NK-92 (cell line): Measurements from ENCODE around the gene PCDHGC5.

ENCODE experiments used
- DNase-seq: peaks from one replicate; lab custom pipeline; 2025; ENCODE audit not compliant: unreplicated experiment; lab: John Stamatoyannopoulos, UW

Gene PCDHGC5

GRCh38 chr5:141488591-141489561 lies at the start of gene PCDHGC5:
PCDHGC5 (plus strand) TSS chr5:141489081; CDS start chr5:141489241, 160 bp downstream.
- no peak for DNase-seq

DNA sequence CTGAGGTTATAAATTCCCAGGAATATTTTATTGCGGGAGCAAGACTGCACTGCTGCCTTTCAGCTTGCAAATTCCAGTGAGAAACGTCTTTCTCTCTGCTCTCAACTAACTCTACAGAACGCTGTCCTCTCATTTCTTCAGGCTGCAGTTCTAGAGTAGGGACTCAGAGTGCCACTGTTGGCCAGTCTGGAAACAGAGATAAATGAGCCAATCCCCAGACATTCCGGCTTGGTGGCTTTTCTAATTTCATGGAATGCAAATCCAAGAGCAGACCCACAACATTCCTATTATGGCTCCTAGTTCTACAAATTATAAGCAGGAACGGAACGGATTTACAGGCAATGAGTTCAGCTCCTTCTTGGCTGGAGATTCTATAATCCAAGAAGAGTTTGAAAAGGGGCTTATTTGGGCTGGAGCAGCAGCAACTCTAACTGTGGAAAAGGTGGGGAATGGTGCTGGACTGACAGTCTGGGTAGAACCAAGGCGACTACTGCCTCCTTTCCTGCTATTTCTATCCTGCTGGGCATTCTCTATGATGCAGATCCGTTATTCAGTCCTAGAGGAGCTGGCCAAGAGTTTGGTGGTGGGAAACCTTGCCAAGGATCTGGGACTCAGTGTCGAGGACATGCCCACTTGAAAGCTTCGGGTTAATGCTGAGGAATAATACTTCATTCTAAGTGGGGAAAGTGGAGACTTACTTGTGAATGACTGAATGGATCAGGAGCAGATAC lies 49.3 kb upstream of the PCDHGC5 start:
- DNase-seq: no peak

GRCh38 chr5:141440341-141440740 lies 48.5 kb upstream of the PCDHGC5 start:
- no peak for DNase-seq

DNA sequence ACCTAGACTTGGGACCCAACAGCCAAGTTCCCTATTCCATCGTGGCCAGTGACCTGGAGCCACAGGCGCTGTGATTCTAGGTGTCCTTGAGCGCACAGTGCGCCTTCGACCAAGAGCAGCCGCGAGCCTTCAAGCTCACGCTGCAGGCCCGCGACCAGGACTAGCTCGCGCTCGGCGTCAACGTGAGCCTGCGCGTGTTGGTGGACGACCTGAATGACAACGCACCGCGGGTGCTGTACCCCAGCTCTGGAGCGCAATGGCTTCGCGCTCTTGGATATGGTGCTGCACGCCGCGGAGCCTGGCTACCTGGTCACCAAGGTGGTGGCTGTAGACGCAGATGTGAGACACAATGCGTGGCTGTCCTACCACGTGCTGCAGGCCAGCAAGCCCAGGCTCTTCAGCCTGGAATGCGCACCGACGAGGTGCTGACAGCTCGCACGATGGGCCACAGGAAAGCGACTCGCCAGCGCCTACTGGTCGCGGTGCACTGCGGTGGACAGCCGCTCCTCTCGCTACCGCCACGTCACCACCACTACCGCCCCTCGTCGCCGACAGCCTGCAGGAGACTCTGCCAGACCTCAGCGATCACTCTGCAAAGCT lies 47.2 kb upstream of the PCDHGC5 start:
- DNase-seq: no peak

- DNase-seq: no peak
Measured at GRCh38 chr5:141465351-141465750, 23.5 kb upstream of the PCDHGC5 start.

DNA sequence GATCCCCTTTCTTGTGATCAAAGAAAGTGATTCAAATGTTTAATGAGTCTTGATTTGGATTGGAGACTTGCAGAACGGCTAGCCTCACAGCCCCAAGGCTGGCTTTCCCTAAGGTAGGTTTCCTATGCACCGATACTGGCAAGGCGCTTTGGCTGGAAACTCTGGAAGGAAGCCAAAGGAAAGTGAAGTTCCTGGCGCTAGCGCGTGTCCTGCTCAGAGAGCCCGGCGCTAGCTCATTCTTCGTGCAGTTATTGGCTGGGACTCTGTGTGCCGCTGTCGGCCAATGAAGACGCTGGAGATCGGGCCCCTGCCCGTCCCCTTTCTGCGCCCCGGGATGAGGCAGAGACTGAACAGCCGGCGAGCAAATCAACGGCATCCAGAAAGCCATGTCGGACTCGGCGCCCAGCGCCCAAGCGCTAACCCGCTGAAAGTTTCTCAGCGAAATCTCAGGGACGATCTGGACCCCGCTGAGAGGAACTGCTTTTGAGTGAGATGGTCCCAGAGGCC lies 13.2 kb upstream of the PCDHGC5 start, which contains the start of gene PCDHGC3:
Gene PCDHGC3 (plus strand): TSS at position 342 of the 507 bp plus-strand sequence. CDS start 151 bp downstream, at position 493.
- DNase-seq: no peak

DNA sequence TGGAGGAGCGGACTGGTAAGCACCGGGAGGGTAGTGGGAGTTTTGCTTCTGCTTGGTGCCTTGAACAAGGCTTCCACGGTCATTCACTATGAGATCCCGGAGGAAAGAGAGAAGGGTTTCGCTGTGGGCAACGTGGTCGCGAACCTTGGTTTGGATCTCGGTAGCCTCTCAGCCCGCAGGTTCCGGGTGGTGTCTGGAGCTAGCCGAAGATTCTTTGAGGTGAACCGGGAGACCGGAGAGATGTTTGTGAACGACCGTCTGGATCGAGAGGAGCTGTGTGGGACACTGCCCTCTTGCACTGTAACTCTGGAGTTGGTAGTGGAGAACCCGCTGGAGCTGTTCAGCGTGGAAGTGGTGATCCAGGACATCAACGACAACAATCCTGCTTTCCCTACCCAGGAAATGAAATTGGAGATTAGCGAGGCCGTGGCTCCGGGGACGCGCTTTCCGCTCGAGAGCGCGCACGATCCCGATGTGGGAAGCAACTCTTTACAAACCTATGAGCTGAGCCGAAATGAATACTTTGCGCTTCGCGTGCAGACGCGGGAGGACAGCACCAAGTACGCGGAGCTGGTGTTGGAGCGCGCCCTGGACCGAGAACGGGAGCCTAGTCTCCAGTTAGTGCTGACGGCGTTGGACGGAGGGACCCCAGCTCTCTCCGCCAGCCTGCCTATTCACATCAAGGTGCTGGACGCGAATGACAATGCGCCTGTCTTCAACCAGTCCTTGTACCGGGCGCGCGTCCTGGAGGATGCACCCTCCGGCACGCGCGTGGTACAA lies 12.6 kb upstream of the PCDHGC5 start:
- no peak for DNase-seq

GRCh38 chr5:141477044-141477575 lies 11.8 kb upstream of the PCDHGC5 start:
- no peak for DNase-seq

- no peak for DNase-seq
Measured at GRCh38 chr5:141477815-141478214, 11.1 kb upstream of the PCDHGC5 start.

DNA sequence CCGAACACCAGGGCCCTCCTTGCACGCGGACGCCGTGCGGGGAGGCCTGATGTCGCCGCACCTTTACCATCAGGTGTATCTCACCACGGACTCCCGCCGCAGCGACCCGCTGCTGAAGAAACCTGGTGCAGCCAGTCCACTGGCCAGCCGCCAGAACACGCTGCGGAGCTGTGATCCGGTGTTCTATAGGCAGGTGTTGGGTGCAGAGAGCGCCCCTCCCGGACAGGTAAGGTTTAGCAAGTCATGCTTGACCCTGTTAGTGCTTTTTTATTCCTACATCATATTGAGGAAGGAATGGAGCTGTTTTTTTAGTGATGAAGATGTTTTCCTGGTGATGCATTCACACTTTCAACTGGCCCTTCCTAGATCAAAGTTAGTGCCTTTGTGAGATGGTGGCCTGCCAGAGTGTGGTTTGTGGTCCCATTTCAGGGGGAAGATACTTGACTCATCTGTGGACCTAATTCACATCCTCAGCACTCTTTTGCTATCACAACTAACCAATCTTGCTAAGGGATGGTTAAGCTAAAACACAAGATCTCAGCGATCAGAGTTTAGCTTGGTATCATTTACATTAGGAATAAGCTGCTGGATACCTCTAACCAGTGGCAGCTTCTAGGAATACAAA lies 10.4 kb upstream of the PCDHGC5 start:
- DNase-seq: no peak

DNA sequence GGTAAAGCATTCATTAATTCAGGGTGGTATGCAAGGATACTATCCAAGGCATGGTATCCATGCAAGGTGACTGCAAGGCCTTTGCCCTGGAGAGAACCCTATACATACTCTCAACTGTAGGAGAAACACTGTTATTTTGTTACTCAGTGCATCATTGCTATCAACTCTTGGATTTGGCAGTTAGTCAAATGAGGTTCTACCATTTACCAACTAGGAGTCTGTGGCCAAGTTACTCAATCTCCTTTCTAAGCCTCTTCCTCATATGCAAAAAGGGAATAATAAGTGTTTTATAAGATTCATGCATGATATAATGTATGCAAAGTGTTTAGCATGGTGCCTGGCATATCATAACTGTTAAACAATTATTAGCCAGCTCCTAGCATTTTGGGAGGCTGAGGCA lies 9.1 kb upstream of the PCDHGC5 start:
- no peak for DNase-seq

- DNase-seq: no peak
Measured at GRCh38 chr5:141483902-141484301, 5.0 kb upstream of the PCDHGC5 start.

GRCh38 chr5:141484310-141484640 lies 4.6 kb upstream of the PCDHGC5 start:
- DNase-seq: no peak

DNA sequence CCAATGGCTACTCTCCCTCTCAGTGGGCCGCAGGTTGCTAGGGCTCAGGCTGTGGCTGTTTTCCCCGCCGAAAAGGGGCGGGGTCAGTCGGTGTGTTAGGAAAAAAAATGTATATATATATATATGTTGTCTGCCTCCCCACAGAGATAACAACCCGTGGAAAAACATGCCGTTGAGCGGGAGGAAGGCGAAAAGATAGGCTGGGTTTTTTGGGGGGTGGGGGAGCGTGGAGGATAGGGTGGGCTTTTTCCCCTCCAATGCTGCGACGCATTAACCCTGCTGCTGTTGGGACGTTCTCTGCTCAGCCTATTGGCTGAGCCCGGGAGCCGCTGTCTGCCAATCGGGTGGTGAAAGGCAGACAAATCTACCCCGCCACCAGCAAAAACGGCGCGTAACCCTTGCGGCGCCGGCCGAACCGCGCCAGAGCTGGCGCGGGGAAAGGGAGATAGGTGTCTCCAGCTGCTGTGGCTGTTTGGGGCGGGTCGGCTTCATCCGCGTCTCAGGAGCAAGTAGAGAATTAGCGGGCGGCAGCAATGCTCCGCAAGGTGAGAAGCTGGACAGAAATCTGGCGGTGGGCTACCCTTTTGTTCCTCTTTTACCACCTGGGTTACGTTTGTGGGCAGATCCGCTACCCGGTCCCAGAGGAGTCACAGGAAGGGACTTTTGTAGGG lies 4.1 kb upstream of the PCDHGC5 start, which contains the start of gene PCDHGC4:
Gene PCDHGC4 (plus strand): TSS at position 390 of the 671 bp plus-strand sequence. CDS start 144 bp downstream, at position 534.
- DNase-seq: no peak

DNA sequence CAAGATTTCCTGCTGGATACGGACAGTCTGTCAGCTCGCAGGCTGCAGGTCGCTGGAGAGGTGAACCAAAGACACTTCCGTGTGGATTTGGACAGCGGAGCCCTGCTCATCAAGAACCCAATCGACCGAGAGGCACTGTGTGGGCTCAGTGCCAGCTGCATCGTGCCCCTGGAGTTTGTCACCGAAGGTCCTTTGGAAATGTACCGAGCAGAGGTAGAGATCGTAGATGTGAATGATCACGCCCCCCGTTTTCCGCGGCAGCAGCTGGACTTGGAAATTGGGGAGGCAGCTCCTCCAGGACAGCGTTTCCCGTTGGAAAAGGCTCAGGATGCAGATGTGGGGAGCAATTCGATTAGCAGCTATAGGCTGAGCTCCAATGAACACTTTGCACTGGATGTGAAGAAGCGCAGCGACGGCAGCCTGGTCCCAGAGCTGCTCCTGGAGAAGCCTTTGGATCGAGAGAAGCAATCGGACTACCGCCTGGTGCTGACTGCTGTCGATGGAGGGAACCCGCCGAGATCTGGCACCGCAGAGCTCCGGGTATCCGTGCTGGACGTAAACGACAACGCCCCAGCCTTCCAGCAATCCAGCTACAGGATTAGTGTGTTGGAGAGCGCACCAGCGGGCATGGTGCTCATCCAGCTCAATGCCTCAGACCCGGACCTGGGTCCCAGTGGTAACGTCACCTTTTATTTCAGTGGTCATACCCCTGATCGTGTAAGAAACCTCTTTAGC lies 3.4 kb upstream of the PCDHGC5 start:
- DNase-seq: no peak

GRCh38 chr5:141486091-141486490 lies 2.8 kb upstream of the PCDHGC5 start:
- DNase-seq: no peak

GRCh38 chr5:141487131-141487530 lies 1.8 kb upstream of the PCDHGC5 start:
- no peak for DNase-seq

- DNase-seq: no peak
Measured at GRCh38 chr5:141489841-141490240, 960 bp downstream of the PCDHGC5 start.

- DNase-seq: no peak
Measured at GRCh38 chr5:141490271-141490670, 1.4 kb downstream of the PCDHGC5 start.
